ENCODE results near the gene DYRK2. TPM values are rescaled to one million over a fixed set of nuclear protein-coding genes. Genes with fewer than 3 reads are reported as not detected.
"Not testable (repeated sequence)": the region's sequence is repeated elsewhere in the genome, so short reads cannot be mapped to it uniquely, and the experiment has no call there.

DYRK2 gene
- total RNA-seq, 1 experiment from 2014 or later, result 58.2 TPM

DNA sequence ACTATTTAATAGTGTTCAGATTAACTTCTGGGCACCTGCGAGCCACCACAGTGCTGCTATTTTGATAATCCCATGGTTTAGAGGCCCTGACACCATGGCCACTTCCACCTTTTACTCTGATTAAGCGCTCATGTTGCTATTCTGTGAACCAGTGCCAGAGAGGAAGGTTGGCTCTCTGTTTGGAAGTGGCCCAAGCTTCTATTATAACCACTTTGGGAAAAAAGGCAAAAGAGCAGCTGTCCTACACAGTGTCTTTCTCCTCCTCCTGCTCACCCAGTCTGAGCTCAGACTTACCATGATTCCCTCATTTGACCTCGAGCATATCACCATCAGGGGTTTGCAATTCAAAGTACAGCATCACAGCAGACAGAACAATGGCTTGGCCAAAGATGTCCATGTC, 23.3 kb downstream of the DYRK2 start:
- Histone ChIP-seq H3K27me3 (no peaks in the 10 kb centered on the region), H3K9me3 (replicated peaks) (peaks cover 10% of the 10 kb centered on the region), H3K4me3 (no peak overlapping the region), H3K4me1 (no peaks in the 10 kb centered on the region), H3K27ac (no peak overlapping the region), H3K36me3 (no peaks in the 10 kb centered on the region)
- DNase-seq, result no peak

DNA sequence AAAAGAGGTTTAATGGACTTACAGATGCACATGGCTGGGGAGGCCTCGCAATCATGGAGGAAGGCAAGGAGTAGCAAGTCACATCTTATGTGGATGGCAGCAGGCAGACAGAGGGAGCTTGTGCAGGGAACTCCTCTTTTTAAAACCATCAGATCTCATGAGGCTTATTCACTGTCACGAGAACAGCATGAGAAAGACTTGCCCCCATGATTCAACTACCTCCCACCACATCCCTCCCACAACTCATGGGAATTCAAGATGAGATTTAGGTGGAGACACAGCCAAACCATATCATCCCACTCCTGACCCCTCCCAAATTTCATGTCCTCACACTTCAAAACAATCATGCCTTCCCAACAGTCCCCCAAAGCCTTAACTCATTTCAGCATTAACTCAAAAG, 24.0 kb downstream of the DYRK2 start:
- not testable (repeated sequence) for H3K27me3 ChIP-seq, H3K27ac ChIP-seq, H3K36me3 ChIP-seq, DNase-seq, H3K4me3 ChIP-seq, H3K4me1 ChIP-seq
- H3K9me3 ChIP-seq (replicated peaks), result peaks cover 10% of the 10 kb centered on the region

DNA sequence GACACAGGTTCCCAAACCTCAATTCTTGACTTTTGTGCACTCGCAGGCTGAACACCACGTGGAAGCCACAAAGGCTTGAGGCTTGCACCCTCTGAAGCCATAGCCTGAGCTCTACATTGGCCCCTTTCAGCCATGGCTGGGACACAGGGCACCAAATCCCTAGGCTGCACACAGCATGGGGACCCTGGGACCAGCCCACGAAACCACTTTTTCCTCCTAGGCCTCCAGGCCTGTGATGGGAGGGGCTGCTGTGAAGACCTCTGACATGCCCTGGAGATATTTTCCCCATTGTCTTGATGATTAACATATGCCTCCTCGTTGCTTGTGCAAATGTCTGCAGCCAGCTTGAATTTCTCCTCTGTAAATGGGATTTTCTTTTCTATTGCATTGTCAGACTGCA, 25.0 kb downstream of the DYRK2 start:
- not testable (repeated sequence) for H3K4me1 ChIP-seq, H3K27me3 ChIP-seq, H3K36me3 ChIP-seq, DNase-seq, H3K27ac ChIP-seq, H3K4me3 ChIP-seq
- H3K9me3 ChIP-seq (replicated peaks), result peaks cover 10% of the 10 kb centered on the region

DNA sequence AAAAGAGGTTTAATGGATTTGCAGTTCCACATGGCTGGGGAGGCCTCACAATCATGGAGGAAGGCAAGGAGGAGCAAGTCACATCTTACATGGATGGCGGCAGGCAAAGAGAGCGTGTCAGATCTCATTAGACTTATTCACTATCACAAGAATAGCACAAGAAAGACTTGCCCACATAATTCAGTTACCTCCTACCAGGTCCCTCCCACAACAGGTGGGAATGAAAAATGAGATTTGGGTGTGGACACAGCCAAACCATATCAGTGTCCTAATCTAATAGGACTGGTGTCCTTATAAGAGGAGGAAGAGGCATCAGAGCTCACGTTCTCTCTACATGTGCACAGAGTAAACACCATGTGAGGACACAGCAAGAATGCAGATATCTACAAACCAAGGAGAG, 25.9 kb downstream of the DYRK2 start:
- Histone ChIP-seq H3K4me3 (no peak overlapping the region), H3K9me3 (replicated peaks) (peaks cover 10% of the 10 kb centered on the region), H3K36me3 (no peaks in the 10 kb centered on the region), H3K27me3 (no peaks in the 10 kb centered on the region), H3K27ac (no peak overlapping the region), H3K4me1 (no peaks in the 10 kb centered on the region)
- no peak for DNase-seq

- no peak overlapping the region for H3K4me3 ChIP-seq
- no peaks in the 10 kb centered on the region for H3K36me3 ChIP-seq
- no peaks in the 10 kb centered on the region for H3K27me3 ChIP-seq
- H3K27ac ChIP-seq, result no peak overlapping the region
- peaks cover 10% of the 10 kb centered on the region for H3K9me3 ChIP-seq (replicated peaks)
- DNase-seq, result no peak
- no peaks in the 10 kb centered on the region for H3K4me1 ChIP-seq
Measured at GRCh38 chr12:67676624-67677023, 28.1 kb downstream of the DYRK2 start.

DNA sequence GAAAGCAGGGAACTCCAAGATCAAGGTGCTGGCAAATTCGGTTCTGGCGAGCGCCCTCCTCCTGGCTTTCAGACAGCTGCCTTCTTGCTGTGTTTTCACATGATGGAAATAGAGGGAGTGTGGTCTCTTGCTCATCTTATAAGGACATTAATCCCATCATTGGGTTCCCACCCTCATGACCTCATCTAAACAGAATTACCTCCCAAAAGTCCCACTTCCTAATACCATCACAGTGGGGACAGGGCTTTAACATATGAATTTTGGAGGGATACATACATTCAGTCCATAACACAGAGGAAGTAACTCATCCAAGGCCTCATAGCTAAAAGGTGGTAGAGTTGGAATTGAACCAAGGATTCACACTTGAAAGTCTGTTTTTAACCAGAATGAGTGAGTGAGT, 28.6 kb downstream of the DYRK2 start:
- Histone ChIP-seq H3K27me3 (no peaks in the 10 kb centered on the region), H3K4me1 (no peaks in the 10 kb centered on the region), H3K9me3 (replicated peaks) (peaks cover 10% of the 10 kb centered on the region), H3K27ac (no peak overlapping the region), H3K36me3 (no peaks in the 10 kb centered on the region), H3K4me3 (no peak overlapping the region)
- DNase-seq, result no peak

DNA sequence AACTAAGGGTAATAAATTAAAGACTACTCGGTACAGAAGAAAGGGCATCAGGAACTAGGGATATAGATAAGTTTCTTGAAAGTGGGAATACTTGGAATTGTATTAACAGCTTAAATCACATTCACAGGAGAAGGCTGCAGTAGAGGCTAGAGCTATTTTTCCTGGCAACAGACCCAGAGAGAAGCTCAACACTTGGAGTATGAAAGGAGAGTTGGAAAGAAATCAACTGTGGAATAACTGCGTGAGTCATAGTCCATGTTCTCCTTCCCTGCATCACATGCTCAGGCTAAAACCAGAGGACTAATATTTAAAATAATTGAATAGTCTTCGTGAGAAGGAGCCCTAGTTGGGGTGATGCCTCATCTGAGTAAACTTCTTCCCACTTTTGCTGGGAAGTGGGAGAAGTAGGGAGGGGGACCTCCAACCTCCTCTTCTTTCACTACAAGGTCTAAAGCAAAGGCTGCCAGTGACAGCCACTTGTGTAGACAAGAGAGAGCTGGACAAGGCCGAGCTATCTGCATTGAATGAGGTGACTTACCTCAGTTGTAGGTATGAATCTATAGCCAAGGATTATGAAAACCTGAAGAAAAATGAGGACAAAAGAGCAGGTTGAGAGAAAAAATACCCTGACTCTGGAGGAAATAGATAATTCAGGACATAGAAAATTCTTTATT, 32.7 kb downstream of the DYRK2 start:
- Histone ChIP-seq H3K9me3 (replicated peaks) (0 out of 2 replicates have a peak, but pooled peaks cover 4% of the 10 kb centered on the region), H3K4me1 (no peaks in the 10 kb centered on the region), H3K27ac (no peak overlapping the region), H3K27me3 (no peaks in the 10 kb centered on the region), H3K36me3 (no peaks in the 10 kb centered on the region), H3K4me3 (no peak overlapping the region)
- no peak for DNase-seq

GRCh38 chr12:67681941-67682620, 33.5 kb downstream of the DYRK2 start:
- H3K9me3 ChIP-seq (replicated peaks), result no peaks in the 10 kb centered on the region
- H3K36me3 ChIP-seq, result no peaks in the 10 kb centered on the region
- H3K27ac ChIP-seq, result no peak overlapping the region
- no peak for DNase-seq
- no peak overlapping the region for H3K4me3 ChIP-seq
- no peaks in the 10 kb centered on the region for H3K4me1 ChIP-seq
- H3K27me3 ChIP-seq, result no peaks in the 10 kb centered on the region

GRCh38 chr12:67689385-67689784, 40.8 kb downstream of the DYRK2 start:
- DNase-seq, result no peak
- H3K36me3 ChIP-seq, result no peaks in the 10 kb centered on the region
- H3K27ac ChIP-seq, result no peak overlapping the region

GRCh38 chr12:67690656-67691055, 42.1 kb downstream of the DYRK2 start:
- DNase-seq, result no peak
- Histone ChIP-seq H3K36me3 (no peaks in the 10 kb centered on the region), H3K27ac (no peak overlapping the region)

More at GRCh38 chr12:67689385-67689784, 40.8 kb downstream of the DYRK2 start:
- no peaks in the 10 kb centered on the region; the same call in 1 of the 2 replicates for H3K4me1 ChIP-seq
- H3K4me3 ChIP-seq, result no peak overlapping the region
- H3K9me3 ChIP-seq (replicated peaks), result no peaks in the 10 kb centered on the region
- no peaks in the 10 kb centered on the region for H3K27me3 ChIP-seq

GRCh38 chr12:67691220-67691619, 42.7 kb downstream of the DYRK2 start:
- H3K27me3 ChIP-seq, result no peaks in the 10 kb centered on the region
- no peak overlapping the region for H3K4me3 ChIP-seq
- no peak overlapping the region for H3K27ac ChIP-seq
- H3K9me3 ChIP-seq (replicated peaks), result no peaks in the 10 kb centered on the region
- no peak for DNase-seq
- H3K36me3 ChIP-seq, result no peaks in the 10 kb centered on the region
- no peaks in the 10 kb centered on the region; the same call in 1 of the 2 replicates for H3K4me1 ChIP-seq

More at GRCh38 chr12:67690656-67691055, 42.1 kb downstream of the DYRK2 start:
- Histone ChIP-seq H3K4me3 (no peak overlapping the region), H3K9me3 (replicated peaks) (no peaks in the 10 kb centered on the region), H3K27me3 (no peaks in the 10 kb centered on the region), H3K4me1 (no peaks in the 10 kb centered on the region; the same call in 1 of the 2 replicates)

DNA sequence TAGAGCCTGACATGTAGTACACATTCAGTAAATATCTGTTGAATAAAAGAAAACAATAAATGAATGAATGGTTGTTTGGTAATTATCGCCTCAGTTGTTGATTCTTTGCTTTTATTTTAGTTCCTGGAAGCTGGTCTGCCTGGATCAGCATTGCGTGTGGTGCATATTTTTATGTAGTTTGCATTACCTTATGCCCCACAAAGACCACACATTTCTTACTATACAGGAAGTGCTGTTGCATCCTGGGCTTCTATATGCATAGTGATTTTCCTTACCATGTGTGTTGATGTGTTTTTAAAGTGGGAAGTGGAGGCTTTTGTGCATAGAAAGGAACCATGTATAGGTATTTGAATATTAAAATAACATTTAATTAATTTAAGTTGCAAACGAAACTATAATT, 43.6 kb downstream of the DYRK2 start:
- Histone ChIP-seq H3K36me3 (no peaks in the 10 kb centered on the region), H3K9me3 (replicated peaks) (no peaks in the 10 kb centered on the region)

DNA sequence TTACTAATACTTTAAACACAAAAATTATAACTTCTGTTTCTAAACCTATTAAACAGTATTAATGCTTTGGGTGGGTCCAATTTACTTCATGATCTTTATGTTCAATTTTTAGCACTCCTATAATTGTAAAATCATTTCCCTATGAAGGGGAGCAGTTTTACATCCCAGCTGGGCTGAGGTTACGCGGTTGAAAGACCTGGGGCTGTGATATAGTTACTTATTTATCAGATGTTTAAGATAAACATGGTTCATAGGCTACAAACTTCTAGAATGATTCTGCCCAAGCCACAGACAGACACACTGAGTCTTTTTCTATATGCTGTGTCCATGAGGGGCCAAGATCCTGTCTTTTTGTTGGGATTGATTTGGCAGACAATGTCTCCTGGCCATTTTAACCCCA, 44.4 kb downstream of the DYRK2 start:
- no peak for DNase-seq
- Histone ChIP-seq H3K27ac (no peak overlapping the region), H3K4me3 (no peak overlapping the region), H3K9me3 (replicated peaks) (no peaks in the 10 kb centered on the region), H3K27me3 (no peaks in the 10 kb centered on the region), H3K36me3 (no peaks in the 10 kb centered on the region), H3K4me1 (peaks cover 1% of the 10 kb centered on the region)

More for the DNA sequence above, 43.6 kb downstream of the DYRK2 start:
- H3K27me3 ChIP-seq, result no peaks in the 10 kb centered on the region
- H3K4me3 ChIP-seq, result no peak overlapping the region
- H3K4me1 ChIP-seq, result no peaks in the 10 kb centered on the region; the same call in 1 of the 2 replicates
- no peak overlapping the region for H3K27ac ChIP-seq
- no peak for DNase-seq

DNA sequence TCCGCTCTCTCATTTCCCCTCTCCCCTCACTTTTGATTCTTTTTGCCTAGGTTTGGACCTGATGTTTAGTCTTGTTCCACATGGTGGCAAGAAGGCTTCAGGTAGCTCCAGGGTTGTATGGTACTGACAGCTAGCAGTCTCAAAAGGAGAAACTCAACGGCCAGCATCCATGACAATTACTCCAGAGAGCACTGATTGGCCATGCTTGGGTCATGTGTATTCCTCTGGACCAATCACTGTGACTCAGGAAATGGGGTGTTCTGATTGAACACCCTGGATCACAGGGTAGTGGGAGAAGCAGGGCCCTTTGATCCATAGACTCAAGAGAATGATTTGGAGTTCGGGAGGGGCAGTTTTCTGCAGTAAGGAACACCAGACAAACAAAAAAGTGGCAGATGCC, 45.3 kb downstream of the DYRK2 start:
- Histone ChIP-seq H3K27ac (no peak overlapping the region), H3K36me3 (no peaks in the 10 kb centered on the region), H3K4me3 (no peak overlapping the region), H3K4me1 (peaks cover 9% of the 10 kb centered on the region), H3K9me3 (replicated peaks) (no peaks in the 10 kb centered on the region), H3K27me3 (no peaks in the 10 kb centered on the region)
- no peak for DNase-seq

GRCh38 chr12:67694306-67694900, 45.9 kb downstream of the DYRK2 start:
- DNase-seq, result no peak
- H3K9me3 ChIP-seq (replicated peaks), result no peaks in the 10 kb centered on the region
- no peak overlapping the region for H3K27ac ChIP-seq
- H3K27me3 ChIP-seq, result no peaks in the 10 kb centered on the region
- peaks cover 9% of the 10 kb centered on the region for H3K4me1 ChIP-seq
- H3K4me3 ChIP-seq, result no peak overlapping the region
- H3K36me3 ChIP-seq, result no peaks in the 10 kb centered on the region
